NCI-H1092 (cell line): ENCODE measurements around the gene EPB41L1.

Experiments used
- DNase-seq: peaks from one replicate; lab custom pipeline; 2025; lab: John Stamatoyannopoulos, UW

EPB41L1 gene

GRCh38 chr20:36154700-36155628 lies at the start of gene EPB41L1:
TSS of gene EPB41L1 (plus strand) at chr20:36154740. CDS start at chr20:36173778, 19,038 bp downstream.
- no peak for DNase-seq

- no peak for DNase-seq
Observed at GRCh38 chr20:36104856-36105255, 49.7 kb upstream of the EPB41L1 start.

- DNase-seq = no peak
Observed at GRCh38 chr20:36105711-36106226, 48.8 kb upstream of the EPB41L1 start.

GRCh38 chr20:36106606-36107005 lies 47.9 kb upstream of the EPB41L1 start:
- no peak for DNase-seq

GRCh38 chr20:36107881-36108280 lies 46.7 kb upstream of the EPB41L1 start:
- no peak for DNase-seq

- DNase-seq = no peak
Observed at GRCh38 chr20:36109251-36109947, 45.1 kb upstream of the EPB41L1 start.

- no peak for DNase-seq
Observed at GRCh38 chr20:36110994-36111393, 43.5 kb upstream of the EPB41L1 start.

- no peak for DNase-seq
Observed at GRCh38 chr20:36112112-36112511, 42.4 kb upstream of the EPB41L1 start.

- no peak for DNase-seq
Observed at GRCh38 chr20:36113036-36113435, 41.5 kb upstream of the EPB41L1 start.

GRCh38 chr20:36113566-36114250 lies 40.8 kb upstream of the EPB41L1 start:
- DNase-seq = no peak

- no peak for DNase-seq
Observed at GRCh38 chr20:36114707-36115106, 39.8 kb upstream of the EPB41L1 start.

GRCh38 chr20:36115925-36116324 lies 38.6 kb upstream of the EPB41L1 start:
- DNase-seq = no peak

GRCh38 chr20:36116807-36117441 lies 37.6 kb upstream of the EPB41L1 start:
- no peak for DNase-seq

GRCh38 chr20:36117638-36118037 lies 36.9 kb upstream of the EPB41L1 start:
- no peak for DNase-seq

GRCh38 chr20:36118371-36118770 lies 36.2 kb upstream of the EPB41L1 start:
- no peak for DNase-seq

GRCh38 chr20:36119537-36119936 lies 35.0 kb upstream of the EPB41L1 start:
- DNase-seq = no peak

- no peak for DNase-seq
Observed at GRCh38 chr20:36120241-36120640, 34.3 kb upstream of the EPB41L1 start.

- DNase-seq = no peak
Observed at GRCh38 chr20:36120991-36121390, 33.5 kb upstream of the EPB41L1 start.

GRCh38 chr20:36121981-36122930 lies 32.3 kb upstream of the EPB41L1 start:
- no peak for DNase-seq

- DNase-seq = no peak
Observed at GRCh38 chr20:36122931-36123288, 31.6 kb upstream of the EPB41L1 start.

- DNase-seq = no peak
Observed at GRCh38 chr20:36125097-36125496, 29.4 kb upstream of the EPB41L1 start.
